Bronchial smooth muscle cell (primary cell): ENCODE data around the gene CNIH3. TPM values are rescaled to one million over a fixed set of nuclear protein-coding genes. Genes with fewer than 3 reads are reported as not detected.

ENCODE experiments used
- total RNA-seq: library from RNA; depleted of rRNA; stranded (reverse); fragments of >200 nt; gene quantifications from 2 replicates; pipeline ENCODE4 v1.2.1, GENCODE V29; 2014

Gene CNIH3
- total RNA-seq = 25.0 and 28.2 TPM in 2 replicates

DNA sequence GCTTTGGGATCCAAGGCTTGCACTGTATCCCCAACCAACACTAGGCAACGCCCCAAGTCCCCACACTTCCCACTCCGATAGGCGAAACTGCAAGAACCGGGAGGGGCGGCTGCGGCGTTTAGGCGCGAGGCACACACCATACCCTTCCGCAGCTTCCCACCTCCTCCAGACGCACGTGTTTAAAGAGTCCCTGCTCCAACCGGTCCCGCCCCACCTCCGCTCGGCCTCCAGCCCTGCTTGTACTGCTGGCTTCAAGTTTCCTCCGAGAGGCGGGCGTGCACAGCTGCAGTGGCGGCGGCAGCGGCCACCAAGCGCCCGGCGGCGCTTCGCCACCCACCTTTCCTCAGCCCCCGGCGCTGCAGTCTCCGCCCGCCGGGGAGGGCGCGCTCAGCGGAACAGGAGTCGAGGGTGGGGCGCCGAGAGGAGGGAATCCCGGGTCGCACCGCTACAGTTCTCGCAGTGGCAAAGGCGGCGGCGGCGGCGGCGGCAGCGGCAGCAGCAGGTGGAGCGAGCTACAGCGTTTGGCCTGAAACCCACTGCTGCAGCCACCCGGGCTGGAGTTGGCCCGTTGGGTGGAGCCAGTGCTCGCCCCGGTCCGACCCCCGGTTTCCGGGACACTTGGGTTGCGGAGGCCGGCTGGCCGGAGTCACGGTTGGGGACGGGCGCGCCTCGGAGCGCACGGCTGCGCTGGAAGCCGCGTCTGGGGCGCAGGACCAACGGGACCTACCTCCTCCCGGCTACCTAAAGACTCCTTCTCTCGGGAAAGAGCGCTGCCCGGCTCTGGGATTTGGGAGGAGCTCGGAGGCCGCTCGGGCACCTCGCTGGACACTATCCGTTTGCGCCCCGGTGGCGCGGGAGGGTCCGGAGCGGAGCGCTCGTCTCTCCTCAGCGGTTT is at the start of gene CNIH3:
Gene CNIH3 (plus strand): TSS at position 457 of the 895 bp plus-strand sequence. CDS start 858 bp downstream, outside the sequence.

Other genes with a start within 250 kb of the CNIH3 start
- gene WDR26, start 181.5 kb upstream of the CNIH3 start, total RNA-seq = 59.9 and 69.7 TPM in 2 replicates